Hematopoietic multipotent progenitor cell treated with erythropoietin and hydrocortisone succinate and interleukin-3 and kit ligand, for 4 days (in vitro differentiated cells): Measurements from ENCODE around the gene OPCML.

ENCODE experiments used
- DNase-seq: peaks from one replicate; pipeline ENCODE4 v3.0.0-alpha.2; 2015

The OPCML gene

DNA sequence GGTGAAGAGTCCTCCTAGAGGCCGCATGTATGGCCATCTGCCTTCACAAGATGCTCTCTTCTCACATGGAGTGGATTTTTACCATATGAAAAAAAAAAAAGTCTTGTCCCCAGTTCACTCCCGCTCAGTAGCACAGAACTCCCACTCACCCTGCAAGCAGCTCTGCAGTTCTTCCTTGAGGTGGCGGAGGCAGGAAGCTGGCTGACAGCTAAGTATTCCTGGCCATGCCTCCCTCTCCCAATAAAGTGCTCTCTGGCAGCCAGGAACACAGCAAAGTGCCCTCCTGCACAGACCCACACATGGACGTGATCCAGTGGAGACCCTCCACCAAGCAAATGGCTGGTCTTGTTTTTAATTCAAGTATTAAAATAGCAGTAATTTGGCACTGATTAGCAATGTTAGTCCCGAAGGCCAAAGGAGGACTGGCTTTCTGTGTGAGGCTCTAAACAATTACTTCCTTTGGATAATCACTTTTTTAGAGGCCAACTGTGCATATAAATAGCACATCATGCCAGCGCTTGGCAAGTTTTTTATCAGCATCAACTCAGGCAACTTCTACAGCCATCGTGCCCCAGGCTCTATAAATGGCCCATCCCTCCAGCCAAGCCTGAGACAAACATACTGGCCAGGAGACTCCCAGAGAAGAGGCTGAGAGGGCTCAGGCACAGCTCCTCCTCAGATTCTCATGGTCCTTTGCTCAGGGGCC lies 413.6 kb downstream of the OPCML start:
- peak; percentile 79 for DNase-seq

DNA sequence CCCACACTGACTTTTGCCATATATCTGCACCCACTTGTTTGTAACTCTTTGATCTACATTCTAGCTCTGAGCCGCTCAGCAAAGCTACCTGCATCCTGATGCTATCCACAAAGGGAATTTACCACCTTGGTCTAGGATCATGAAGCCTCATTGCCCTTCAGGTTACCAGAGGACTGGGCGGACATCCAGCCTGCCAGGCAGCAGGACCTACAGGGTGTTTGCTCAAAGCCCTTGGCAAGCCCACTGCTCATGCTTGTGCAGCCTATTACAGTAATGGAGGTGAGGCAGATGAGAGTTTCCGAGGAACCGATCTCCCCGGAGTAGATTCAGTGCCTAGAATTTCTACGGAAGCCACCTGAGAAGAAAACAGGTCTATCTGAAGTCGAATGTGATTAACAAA lies 417.2 kb downstream of the OPCML start:
- no peak for DNase-seq

DNA sequence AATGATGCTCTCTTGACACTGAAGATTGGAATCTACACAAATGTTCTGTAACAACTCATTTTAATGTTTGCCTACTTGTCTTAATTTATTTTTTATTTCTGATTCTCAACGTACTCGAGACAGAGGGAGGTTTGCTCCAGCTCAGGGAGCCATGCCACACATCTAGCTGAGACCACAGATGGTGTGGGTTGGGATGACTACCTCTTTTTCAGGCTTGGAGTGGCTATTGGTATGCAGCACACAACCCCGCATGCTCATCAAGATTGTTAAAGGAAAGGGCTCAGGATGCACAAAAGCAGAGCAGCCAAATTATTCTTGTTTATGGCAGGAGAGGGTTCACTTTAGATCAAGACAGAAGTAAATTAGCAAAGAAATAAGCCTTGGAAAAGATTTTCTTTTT lies 424.5 kb downstream of the OPCML start:
- DNase-seq, result no peak

DNA sequence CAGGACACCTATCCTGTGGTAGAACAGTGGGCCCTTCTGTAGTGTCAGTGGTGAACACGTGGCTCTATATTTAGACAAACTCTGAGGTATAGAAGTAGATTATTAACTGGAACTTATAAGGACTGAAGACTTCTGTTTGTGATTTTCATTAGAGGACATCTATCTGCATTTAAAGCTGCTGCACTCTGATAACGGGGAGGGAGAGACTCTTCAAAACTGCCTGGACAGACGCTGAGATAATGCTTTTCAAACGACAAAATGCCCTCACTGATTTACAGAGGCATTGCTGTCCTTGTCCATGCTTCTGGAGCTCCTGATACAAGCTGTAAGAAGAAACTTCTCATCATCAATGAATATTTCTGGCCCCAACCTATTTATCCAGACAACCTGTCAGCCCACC lies 425.2 kb downstream of the OPCML start:
- DNase-seq, result peak; percentile 54

DNA sequence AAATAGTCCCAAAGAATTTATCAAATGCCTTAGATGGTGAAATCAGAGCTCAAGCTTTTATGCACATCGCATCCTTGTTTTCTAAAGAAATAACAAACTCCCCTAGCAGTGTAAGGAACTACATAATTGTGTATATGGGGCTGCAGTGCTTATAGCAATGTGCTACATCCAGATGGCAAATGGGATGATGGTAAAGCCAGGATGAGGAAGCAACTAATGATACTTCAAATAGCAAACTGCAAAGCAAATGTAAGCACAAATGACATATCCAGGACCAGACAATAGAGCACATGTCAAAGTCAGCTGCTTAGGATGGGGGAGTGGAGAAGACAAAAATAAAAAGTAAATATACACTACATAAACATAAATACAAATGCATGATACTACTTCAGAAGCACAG lies 425.9 kb downstream of the OPCML start:
- DNase-seq, result no peak

DNA sequence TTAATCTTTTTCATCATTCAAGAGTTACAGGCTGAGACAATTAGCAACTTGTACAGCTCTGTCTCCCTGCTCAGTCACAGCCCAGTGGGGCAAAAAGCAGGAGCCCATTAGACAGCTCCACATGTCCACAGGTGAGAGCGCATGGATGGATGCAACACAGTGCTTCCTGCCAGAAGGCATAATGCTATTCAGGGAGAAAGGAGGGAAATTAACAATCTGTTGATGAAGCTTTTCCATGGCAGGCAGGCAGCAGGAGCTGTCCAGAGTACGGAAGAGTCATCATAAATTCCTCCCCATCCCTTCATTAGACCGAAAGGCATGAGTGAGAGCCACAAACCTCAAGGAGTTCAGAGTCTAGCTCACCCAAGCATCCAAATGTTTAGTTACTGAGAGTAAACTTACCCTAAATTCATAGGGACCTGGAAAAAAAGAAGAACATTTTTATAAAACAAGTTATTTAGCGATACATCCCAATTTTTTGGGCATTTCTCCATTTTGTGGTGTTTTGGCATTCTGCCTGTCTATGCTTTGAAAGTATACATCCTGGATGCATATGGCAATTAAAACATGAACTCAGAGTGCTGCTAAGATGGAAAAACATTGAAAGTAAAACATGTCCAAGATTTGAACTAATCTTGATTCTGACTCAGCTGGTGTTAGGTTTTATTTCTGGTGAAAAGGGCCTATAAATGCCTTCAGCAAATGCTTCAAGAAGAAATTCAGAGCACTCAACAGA lies 428.1 kb downstream of the OPCML start:
- no peak for DNase-seq

DNA sequence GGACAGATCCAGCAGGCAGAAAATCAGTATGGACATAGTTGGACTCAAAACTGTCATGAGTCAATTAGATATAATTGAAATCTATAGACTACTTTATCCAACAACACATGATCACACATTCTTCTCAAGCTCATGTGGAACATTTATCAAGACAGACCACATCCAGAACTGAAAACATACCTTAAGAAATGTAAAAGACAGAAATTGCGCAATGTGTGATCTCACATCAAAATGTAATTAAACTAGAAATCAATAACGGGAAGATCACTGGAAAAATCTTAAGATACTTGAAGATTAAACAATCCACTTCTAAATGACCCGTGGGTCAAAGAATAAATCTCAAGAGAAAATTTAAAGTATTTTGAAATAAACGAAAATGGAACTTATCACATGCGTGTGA lies 435.3 kb downstream of the OPCML start:
- no peak for DNase-seq

DNA sequence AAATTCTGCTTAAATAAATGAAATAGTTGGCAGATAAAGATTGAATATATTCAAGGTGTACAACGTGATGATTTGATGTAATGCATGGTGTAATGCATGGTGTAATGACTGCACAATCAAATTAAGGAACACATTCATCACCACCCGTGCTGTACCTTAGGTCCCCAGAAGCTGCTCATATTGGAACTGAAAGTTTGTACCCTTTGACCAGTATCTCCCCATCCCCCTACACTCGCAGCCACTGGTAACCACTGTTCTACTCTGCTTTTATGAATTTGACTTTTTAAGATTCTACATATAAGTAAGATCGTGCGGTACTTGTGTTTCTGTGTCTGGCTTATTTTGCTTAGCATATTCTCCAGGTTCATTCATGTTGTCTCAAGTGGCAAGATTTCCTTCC lies 445.8 kb downstream of the OPCML start:
- no peak for DNase-seq

DNA sequence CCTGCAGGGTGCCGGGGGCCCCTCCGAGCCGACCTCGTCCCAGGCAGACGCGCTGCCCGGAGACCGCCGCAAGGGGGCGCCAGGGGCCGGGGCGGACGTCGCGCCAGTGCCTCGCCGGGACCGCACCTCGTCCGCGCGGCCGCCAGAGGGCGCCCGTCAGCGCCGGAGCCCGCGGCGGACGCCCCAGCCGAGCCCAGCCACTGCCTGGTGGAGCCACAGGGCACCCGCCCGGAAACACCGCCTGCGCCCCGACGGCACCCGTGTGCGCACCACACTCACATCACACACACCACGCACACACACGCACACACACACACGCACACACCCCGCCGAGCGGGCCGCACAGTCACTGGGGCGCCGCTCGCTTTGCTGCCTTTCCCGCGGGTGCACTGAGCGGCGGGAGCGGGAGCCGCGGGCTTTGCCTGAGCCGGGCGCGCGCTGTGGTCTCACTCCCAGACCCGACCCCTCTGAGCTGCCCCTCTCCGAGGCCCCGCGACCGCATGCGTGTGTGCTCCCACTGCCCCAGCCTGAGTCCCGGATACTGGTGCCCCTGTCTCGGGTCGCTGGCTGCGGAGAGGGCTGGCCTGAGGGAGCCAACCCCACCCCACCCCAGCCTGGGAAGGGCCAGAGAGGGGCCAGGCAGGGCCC lies 449.3 kb downstream of the OPCML start:
- DNase-seq, result peak; percentile 88

DNA sequence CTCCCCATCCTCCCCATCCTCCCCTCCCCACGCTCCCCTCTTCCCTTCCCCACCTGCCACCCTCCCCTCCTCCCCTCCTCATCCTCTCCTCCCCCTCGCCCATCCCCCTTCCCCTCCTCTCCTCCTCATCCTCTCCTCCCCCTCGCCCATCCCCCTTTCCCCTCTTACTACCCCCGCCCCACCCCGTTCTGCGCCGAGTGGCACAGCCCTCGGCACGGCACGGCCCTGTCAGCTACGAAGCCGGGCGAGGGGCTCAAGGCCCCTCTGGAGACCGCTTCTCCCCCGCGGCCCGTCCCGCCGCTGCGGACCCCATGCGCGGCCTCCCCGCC lies 449.9 kb downstream of the OPCML start:
- DNase-seq, result peak; percentile 53

DNA sequence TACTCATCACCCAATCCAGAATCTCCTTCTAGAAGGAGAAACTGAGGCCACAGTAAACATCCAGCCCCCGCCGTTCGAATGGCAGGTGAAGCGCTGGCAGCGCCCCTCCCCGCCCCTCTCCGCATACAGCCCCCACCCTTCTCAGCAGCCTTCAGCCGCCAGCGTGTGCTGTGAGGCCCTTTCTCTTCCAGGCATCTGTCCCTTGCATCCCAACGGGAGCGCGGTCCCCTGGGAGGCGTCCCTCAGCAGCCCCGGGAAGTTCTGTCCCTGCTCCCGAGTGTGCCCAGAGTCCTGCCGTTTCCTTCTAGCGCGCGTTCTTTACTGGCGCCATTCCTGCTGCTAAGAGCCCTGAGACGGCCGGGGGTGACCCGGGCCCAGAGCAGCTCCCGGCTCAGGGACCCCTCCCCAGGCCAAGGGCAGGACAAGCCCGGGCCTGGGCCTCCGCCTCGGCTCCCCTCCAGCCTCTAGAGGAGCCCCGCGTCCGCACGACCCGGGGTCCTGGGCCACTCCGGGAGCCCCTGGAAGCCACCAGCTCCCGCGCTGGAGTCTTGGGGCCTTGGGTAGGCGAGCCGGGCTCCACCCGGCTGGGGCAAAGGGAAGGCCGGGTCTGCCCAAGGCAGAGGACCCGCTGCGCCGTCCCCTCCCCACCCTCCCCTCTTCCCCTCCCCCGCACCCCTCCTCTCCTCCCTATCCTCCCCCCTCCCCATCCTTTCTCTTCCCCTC lies 450.4 kb downstream of the OPCML start:
- no peak for DNase-seq

DNA sequence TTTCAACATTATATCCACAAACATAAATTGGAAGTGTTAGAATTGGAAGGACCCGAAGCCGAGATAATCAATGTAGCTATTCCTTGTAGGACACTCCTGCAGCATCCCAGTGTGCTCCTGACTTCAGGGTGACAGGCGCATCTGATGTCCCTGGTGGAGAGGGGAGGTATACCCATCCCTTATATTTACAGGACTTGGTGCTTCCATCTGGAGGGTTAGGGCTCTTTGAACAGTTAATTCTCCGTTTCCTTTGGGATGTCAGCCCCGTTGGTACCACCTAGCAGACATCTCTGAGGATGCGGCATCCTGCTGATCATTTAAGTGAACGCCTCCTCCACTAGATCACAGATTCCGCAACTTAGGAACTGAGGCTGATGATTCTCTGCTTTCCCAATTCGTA lies 451.3 kb downstream of the OPCML start:
- DNase-seq, result no peak

DNA sequence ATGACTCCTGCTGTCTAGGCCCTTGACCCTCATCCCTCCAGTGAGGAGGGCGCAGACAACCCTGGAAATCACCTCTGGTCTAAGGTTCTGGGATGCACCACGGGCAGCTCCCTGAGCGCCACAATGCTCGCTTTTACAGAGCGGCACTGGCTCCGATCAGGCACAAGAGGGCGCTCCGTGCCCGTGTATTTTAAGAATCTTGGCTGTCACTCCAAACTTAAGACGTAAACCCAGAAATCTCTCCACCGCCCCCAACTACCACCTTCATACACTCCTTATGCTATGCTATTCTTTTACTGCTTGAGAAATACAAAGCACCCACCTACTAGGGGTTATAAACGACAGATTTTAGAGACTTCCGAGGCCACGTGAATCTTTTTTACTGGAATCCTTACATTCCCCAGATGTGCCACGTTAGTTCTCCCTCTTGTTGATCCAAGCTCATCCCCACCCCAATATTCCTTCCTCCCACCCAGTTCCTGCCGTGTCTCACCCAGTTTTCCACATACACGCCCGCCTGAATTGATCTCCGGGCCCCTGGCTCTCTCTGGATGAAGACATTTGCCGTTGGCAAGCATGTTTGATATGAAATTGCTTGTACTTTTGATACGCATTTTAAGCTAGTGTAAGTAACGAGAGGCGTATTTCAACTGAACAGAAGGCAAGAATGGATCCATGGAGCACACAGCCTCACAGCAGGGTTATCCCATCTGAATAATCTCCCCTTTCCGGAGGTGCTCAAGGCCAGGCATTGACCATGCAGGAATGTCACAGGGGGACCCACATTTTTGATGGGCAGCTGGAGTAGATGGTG lies 453.5 kb downstream of the OPCML start:
- DNase-seq, result peak; percentile 78

DNA sequence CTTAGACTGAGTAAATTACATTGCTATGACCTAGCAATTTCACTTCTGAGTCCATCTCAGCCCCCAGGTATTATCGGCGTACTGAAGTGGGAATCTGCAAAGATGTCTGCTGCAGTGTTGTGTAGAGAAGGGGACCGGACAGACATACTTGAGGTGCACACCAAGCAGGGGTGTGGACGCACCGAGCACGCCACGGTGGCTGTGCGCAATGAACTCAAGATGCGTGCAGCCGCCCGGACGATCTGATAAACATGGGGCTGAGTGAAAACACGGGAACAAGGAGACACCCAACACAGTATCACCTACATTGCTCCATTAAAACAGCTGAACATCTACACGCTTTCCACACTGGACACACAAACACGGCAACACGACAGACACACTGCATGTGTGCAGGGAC lies 454.3 kb downstream of the OPCML start:
- no peak for DNase-seq

DNA sequence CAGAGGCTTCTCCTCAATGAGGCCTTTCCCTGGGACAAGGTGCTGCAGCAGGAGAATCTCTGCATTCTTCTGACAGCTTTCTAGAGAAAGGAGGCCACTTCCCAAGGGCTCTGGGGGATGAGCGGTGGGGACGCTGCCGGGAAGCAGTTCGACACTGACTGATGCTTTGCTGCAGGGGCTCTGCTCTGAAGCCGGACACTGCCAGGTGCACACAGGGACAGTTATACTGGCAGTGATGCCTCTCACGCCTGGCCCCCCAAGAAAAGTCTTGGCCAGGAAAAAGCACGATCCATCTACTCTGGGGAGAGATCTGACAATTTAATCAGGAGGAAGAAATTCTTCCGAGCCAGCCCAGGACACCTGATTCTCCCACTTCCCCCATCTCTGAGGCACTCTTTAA lies 456.9 kb downstream of the OPCML start:
- no peak for DNase-seq

DNA sequence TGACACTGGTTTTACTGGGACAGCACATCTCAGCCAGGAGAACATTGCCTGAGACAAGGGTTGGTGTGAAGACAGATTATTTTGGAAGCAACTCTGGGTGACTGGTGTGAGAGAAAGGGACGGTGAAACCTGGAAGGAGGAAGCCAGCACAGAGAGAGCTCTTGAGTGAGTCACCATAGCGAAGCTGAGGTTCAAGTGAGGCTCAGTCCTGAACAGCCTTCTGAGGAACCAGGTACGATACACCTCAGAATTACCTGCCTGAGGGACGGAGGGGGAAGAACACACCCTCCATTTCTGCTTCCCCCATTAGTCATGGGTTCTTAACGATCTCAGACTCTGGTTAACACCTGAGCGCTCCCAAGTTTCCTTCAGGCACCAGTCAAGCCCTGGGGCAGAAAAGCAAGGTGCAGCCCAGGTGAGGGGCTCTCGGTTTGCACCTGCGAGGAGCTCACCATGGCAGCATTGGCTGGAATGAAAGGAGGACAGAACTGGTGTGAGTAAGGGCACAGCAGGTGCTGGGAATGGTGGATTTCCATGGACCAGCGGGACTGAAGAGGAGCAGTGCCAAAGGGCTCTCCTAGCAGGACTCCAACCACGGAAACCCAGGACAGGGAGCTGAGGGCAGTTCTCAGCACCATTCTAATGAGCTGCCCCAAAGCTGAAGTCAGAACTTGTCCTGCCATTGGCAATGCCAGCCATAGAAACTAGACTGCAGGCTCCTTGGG lies 459.3 kb downstream of the OPCML start:
- no peak for DNase-seq

DNA sequence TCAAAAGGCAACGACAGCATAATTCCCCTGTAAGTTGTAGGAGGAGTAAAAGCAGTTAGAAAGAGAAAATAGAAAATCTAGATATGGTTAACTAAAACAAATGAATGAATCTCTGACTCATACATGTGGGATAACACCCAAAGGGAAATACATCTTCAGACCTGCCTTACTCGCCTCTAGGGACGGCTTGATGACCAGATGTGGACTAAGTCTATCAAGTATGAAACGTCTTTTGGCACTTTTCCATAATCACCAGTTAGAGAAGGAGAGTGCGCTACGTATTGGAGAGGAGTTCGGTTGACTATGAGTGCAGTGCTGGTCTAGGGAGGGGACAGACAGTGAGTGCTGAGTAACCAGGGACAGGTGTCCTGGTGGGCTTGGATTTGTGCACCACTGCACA lies 459.9 kb downstream of the OPCML start:
- DNase-seq, result no peak

DNA sequence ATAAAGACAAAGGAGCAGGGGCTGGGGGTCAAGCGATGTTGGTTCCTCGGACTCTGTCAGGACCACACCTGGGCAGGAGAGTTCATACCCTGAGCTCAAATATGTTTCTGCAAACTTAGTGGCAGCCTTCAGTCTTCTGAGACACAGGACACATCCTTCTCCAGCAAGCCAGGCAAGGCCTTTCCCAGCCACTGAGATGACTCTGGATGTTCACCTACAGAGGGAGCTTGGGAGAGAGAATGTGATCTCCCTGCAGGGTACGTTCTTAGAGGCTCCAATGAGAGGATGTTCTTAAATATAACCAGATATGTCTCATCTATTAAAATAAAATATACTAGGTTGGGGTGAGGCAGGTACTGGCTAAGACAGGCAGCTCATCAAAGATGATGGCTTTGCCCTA lies 461.5 kb downstream of the OPCML start:
- DNase-seq, result no peak

DNA sequence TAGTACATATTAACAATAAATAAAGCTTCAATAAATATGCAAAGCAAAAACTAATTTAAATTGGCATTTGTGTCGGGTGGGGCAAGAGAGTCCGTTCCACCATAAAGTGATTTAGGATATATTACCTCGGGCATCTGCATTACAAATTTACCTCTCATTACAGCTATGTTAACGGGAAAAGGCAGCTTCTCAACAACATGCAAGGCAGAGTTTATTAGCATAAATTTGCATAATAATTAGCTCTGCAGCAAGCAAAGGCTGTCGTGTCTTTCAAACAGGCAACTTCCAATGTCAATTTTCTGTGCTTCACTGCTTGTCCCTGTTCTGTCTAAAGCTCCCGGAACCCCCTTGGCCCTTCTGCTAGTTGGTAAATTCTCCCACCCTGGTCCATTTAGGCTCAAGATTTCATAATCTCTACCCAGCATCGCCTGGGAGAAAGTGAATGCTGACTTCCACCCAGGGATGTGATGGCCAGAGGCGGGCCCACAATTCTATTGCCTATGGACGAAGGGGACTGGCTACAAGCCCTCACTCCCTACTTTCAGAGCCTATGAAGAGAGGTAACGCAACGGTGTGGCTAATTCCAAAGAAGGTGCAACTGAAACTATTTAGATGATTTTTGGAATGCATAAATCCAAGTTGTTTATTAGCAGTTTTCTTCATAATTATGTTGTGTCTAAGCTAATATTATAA lies 462.1 kb downstream of the OPCML start:
- DNase-seq, result no peak

DNA sequence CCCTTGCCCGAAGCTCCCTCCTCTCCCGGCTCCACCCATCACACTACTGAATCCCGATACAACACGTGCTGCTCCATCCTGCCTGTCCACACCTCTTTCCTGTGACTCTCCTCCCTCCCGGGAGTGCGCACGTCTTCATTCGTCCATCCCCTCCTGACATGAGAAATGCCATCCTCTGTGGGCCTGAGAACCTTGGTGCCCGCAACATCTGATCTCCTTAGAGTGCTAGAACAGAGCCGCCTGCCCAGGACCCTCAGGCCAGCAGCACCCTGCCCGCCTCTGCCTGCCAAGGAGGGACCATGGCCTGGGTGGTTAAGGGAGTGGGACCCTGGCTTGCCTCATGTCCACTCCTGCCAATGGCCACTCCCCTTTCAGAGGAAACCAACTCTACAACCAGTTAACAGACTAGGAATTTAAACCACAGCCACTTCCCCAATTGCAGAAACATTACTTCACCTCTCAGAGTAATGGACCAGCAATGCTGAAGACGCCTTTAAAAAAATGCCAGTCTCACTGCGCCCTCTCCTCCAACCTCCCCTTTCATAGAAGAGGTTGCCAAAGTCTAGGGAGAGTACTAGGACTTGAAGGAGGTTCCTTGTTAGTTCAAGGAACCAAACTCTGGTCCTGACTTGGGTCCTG lies 466.3 kb downstream of the OPCML start:
- DNase-seq, result no peak

DNA sequence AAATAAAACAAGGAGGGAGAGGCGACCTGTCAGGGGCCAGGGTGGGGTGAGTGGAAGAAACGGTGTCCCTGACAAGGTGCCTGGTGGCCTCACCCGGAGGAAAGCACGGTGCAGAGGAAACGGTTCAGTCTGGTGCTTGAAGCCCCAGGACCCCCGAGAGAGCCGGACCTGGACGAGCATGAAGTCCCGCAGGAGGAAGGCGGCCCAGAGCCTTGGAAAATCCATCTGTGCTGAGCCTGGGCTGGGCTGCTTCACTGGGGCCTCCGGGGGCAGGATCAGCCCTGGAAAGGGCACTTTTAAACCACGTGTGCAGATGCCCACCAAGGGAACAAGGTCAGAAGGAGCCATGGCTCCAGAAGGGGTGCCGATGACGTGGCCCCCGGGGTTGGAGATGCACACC lies 467.3 kb downstream of the OPCML start:
- no peak for DNase-seq
